Ecto neural progenitor cell (in vitro differentiated cells): ENCODE data around the gene B4GALT6.

Experiments used
- DNase-seq: peaks from one replicate; pipeline ENCODE4 v3.0.0-alpha.2; 2018; ENCODE audit warnings: low spot score

The B4GALT6 gene

DNA sequence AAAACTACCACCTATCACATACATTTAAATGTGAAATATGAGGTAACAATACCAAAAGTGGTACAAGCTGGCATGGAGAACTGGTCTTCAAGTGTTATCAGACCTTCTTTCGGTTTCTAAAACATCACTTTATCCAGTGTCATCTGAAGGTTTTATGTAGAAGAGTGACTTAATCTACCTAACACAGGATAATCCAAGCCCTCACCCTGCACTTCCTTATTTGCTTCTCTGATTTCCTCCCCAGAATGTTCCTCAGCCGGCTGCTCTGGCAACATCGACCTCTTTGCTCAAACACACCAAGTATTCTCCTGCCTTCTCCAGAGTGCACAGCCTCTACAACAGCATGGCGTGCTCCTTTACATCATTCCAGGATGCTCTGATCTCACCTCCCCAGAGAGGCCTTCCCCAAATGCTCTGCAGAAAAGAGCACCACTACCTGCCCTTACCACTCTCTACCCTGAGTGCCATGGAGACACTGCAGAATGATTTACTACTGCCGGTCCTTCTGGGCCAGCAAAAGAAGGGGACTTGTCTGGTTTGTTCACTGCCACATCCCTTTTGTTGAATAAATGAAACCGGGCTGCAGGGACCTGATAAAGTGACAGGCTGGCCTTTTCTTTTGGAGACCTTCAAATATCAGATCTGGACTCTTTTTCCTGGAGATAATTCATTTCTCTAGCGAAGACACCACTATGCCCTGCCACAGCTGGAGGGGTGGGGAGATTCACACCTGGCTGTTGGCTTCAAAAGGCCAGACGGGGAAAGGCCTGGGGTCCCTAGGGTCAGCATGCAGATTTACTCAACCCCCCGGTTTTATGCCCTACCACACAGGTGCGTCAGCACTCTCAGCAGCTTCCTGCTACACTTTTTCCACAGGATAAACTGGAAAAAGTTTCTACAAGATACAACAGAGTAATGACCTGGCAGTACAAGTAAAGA lies 50.7 kb downstream of the B4GALT6 start:
- no peak for DNase-seq

DNA sequence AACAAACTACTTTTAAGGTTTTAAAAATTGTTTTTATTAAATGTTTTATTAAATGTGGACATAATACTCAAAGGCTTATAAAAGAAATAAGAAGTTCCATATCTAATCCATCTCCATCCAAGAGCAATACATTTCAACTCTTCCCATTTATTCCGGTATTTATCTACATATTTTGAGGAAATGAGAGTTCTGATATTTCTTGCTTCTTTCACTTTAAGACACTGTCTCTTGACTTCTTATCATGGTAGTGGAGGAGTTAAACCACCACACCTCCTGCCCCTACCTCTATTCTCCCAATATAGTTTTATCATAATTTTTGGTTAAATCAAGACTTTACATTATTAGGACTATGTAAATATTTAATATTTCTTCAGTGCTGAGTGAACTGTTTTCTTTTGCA lies 52.0 kb downstream of the B4GALT6 start:
- DNase-seq, result no peak

DNA sequence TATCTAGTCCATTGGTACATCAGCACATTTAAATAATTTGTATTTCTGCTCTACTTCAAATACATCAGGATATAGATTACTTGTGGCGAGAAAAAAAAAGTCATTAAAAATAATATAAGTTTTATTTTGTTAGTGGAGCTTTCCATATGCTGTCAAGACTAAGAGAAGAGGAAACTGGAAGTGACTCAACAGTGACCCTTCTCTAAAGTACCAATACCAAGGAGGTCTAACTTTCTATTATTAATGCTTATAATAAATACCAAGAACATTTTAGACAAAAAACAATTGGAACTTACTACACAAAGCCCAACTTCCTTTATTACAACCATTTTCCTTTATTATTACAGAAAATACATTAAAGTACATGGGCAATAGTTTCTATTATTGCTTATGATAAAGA lies 52.9 kb downstream of the B4GALT6 start:
- DNase-seq, result no peak

DNA sequence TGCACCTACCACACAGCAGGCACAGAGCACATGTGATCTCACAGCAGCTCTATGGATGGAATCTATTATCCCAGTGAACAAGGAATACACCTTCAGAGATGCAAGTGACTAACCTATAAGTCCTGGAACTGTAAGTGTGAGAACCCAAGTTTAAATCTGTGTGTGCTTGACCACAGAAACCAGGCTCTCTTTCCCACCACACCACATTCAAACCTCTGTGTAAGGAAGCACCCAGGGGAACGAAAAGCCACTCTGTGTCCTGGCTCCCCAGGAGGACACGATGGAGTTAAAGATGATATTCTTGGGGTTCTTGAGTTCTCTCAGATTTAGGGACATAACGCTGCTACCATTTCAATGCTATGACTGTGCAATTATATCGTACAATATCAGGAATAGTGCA lies 53.8 kb downstream of the B4GALT6 start:
- no peak for DNase-seq

DNA sequence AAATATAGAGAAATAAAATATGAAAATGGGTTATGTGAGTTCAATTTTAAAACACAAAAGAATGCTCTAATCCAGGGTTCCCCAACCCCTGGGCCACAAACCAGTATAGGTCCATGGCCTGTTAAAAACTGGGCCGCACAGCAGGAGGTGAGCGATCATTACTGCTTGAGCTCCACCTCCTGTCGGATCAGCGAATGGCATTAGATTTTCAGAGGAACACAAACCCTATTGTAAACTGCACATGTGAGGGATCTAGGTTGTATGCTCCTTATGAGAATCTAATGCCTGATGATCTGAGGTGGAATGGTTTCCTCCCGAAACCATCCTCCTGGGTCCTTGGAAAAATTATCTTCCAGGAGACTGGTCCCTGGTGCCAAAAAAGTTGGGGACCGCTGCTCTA lies 58.0 kb downstream of the B4GALT6 start:
- no peak for DNase-seq

DNA sequence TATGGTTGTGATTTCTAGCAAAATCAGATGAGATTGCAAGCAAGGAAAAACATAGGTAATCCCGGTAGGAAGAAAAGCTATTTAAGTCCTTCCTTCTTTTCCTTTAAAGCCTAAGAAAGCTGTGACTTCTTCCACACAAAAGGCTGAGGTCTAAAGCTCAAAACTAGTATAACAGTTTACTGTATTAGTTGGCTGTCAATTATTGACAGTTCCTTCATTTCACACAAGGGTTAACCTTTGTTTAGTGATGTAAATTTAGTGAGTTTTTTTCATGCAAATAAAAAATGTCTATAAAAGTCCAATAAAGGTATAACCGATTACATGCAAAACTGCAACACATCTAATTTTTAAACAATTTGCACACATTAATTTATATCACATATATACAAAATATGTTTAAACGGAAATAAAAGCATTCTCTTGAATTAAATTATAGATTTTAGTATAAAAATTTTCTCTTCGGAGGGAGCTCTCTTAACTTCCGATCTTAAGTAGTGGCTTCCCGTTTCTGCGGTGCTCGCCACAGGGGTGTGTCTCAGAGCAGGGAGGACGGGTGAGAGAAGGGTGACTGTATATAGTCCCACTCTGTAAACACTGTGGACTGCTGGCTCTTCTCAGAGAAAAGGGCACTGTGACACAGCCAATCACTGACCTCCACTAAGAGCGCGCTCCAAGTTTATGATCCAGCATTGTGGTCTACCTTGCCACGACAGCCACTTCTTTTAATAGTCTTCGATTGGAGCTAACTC lies 59.3 kb downstream of the B4GALT6 start:
- DNase-seq, result no peak

DNA sequence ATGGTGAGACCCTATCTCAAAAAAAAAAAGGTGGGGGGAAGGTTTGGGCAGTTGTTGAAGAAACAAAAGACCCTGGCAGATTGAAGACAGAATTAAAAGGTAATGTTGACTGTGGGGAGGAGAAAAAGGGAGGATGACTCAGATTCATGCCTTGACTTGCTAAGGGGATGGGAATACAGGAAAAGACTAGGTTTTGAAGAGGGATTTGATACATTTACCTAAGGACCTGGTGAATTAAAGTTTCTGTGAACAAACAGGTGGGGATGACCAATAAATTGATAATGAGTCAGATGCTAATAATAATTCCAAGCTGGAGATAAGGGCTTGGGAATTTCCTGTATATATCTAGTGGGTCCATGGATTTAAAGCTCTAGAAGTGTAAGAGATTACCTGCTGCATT lies 65.1 kb downstream of the B4GALT6 start:
- DNase-seq, result no peak

DNA sequence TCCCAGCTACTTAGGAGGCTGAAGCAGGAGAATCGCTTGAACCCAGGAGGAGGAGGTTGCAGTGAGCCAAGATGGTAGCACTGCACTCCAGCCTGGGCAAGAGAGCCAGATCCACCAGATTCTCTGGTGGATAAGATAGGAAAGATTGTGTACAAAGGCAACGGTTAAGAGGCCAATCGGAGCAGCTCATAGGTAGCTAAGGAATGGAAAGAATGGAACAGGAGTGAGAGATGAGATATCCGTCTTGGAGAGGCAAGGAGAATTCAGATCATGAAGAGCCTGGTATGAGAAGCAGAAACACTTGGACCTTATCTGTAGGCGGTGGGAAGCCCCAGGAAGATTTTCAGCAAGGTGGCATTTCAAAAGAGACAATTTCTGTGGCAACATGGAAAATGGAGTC lies 65.6 kb downstream of the B4GALT6 start:
- DNase-seq, result no peak

DNA sequence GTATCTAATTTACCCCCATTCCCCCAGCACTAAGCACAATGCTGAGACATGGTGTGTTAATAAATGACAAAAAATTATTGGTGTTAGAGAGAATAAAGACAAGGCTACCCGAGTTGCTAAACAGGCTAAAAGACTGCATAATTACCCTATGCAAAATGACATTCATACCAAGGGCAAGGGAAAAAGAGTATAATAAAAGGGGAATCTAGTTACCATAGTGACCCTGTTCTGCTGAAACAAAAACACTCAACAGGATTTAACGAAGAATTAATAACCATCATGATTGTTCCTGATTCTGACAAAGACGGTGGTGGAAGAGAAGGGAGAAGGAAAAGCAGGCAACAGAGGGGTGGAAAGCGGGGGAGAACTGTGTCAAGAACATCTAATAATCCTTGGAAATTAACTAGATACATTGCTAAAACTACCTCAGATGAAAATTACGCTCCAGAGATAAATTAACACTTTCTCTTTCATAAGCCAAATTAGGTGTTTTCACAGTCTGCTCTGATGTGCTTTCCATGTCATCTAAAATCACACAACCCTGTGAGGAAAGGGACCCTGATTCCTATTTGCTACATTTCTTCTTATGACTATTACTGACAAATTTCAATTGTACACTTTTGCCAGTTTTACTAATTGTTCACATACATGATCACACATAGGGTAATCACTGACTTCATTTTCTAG lies 67.2 kb downstream of the B4GALT6 start:
- DNase-seq, result no peak

DNA sequence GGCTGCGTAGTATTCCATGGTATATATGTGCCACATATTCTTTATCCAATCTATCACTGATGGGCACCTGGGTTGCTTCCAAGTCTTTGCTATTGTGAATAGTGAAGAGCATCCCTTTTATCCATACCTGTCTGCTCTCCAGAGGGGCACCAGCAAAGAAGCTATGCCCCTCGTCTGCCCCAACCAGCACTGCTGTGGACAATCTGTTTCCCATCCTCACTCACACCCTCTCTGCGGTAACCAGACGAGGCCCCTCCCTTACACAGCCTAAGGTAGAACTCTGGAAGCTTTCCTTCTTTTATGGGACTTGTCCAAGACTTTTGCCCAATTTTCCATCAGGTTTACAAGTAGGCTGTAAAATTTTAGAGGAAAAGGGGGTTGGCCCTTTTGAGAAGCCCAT lies 67.8 kb downstream of the B4GALT6 start:
- DNase-seq, result no peak

DNA sequence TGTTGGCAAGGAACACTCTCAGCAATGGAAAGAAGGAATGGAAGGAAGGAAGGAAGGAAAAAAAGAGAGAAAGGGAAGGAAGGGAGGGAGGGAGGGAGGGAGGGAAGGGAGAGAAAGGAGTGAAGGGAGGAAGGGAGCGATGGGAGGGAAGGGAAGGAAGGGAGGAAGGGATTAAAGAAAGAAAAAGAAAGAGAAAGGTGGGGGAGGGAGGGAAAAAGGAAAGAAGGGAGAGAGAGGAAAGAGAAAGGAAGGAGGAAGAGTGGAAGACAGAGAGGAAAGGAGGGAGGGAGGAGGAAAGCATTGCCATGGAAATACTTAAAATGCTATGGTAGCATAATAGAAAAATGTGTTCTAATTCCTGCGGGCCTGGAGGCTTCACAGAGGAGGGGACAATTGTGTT lies 70.3 kb downstream of the B4GALT6 start:
- DNase-seq, result no peak

DNA sequence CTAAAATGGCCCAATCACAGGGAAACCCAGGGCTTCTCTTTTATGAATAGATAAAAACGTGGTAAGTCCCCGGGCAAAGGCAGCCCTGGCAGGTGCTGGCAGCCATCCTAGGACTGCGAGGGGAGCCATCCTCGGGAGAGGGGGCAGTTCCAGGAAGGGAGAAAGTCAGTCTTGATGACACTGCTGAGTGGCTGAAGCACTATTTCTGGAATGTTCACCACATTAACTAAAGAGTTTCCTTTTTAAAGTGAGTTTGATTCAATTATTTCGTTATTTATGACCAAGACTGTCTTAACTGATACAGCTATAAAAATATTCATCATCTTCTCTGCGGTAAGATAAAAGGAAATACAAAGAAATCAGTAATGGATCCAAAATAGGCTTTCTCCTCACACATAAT lies 72.3 kb downstream of the B4GALT6 start:
- DNase-seq, result no peak

DNA sequence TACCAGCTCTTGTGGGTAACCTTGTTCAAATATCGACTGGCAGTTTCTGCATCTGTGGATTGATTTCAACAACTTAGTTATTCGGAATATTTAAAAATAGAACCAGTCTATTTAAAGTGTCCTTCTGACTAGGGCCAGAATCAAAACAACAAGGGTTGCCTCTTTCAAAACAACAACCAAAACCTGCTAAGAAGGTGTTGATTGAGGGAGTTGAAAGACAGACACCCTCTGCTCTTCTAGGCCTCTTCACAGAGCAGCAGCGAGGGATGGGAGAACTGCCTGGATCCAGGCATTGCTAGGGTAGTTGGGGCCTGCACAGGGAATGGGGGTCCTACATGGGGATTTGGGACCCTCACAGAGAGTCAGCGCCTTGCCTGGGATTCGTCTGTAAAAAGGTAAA lies 72.9 kb downstream of the B4GALT6 start:
- DNase-seq, result no peak

DNA sequence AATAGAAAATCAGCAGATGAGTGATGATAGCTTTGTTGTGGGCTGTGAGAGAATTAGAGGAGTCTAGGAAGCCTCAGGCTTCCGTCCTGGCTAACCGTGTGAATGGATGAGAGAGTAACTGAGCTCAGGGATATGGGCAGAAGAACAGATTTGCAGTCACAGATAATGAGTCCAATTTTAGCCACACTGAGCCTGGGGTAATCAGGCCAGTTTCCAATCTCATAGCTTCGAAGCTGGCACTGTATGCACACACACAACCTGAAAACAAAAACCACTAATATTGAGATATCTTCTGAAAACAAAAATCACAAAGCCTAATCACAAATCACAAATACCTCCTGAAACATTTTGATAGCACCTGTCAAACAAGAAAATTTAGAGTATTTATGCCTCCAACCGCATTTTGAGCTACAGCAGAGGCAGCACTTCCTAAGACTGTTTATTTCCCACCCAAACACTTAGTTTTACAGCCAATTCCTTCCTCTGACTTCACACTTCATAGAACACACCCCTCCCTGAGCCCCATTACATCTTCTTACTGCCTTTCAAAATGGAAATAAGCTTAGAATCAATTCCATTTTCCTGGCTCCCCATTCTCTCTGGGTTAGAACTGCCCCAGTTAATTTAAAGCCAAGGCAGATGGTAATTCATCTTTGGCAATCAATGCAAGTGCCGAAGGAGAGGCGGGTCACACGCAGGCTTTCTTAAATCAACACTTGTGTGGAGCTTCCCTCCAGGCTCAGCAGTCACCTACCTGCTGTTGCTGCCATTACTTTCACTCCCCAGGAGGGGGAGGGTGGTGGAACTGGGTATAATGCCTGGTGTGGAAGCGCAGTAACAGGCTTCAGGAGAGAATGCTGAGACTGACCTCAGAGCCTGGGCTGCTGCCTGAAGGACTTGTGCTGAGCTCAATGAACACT lies 73.8 kb downstream of the B4GALT6 start:
- peak; percentile 53 for DNase-seq

DNA sequence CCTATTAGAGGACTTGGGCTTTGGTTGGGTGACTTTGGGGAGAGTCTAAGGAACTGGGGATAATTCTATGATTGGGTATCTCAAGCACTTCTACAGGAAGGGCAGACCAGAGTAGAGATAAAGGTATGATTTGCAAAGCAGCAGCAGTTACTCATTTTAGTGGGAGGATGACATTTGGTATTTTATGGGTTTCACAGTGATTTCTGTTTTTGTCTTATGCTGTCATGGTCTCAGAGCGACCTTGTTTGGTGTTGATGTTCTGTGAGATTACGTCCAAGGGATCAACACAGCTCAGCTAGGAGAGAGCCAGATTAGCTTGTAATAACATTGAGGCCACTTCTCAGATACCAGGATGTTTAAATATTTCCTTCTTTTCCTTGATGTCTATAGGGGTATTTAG lies 74.5 kb downstream of the B4GALT6 start:
- no peak for DNase-seq

DNA sequence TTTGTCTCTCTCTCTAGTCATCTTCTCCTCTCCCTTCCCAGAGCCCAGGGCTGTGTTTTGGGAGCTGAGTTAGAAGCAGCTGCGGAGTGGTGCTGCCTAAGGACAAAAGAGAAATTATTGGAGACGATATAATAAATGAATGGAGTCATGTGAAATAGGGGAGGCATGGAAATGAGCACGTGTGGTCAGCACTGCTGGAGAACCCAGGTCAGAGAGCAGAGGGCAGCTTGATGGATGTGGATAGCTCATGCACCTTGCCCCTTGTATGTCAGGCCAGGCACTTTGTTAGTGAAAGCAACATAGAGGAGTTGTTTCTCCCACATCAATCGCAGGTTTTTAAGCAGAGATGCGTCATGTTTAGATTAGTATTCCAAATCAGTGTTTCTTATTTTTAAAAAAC lies 77.0 kb downstream of the B4GALT6 start:
- DNase-seq, result no peak

DNA sequence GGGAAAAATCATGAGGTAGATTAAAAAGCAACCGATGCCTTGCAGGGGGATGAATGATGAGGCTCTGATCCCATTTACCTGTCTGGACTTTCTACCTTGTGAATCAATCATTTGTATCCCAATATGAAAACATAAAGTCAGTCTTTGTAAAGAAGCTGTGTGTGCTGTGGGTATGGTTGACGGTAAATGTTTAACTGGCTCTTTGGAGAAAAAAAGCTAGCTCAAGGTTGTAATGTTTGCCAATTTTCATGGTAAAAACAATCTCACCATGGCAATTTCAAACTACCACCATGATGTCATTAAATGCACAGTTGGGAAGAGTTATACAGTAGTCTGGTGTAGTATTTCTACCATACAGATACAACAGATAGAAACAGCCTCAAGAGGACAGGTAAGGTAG lies 78.1 kb downstream of the B4GALT6 start:
- DNase-seq, result no peak

DNA sequence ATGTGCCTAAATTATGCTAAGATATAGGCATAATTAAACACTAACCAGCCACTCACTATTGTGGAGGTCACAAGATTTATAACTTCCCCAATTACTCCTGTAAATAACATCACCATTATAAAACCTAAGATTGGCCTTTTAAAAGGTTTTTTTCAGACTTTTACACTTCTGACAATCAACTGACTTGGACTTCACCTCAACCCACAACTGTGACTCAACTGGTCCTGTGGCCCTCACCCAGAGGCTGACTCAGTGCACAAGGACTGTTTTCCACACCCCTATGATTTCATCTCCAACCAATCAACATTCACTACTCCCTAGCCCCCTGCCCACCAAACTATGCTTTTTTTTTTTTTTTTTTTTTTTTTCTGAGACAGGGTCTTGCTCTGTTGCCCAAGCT lies 81.1 kb downstream of the B4GALT6 start:
- no peak for DNase-seq

DNA sequence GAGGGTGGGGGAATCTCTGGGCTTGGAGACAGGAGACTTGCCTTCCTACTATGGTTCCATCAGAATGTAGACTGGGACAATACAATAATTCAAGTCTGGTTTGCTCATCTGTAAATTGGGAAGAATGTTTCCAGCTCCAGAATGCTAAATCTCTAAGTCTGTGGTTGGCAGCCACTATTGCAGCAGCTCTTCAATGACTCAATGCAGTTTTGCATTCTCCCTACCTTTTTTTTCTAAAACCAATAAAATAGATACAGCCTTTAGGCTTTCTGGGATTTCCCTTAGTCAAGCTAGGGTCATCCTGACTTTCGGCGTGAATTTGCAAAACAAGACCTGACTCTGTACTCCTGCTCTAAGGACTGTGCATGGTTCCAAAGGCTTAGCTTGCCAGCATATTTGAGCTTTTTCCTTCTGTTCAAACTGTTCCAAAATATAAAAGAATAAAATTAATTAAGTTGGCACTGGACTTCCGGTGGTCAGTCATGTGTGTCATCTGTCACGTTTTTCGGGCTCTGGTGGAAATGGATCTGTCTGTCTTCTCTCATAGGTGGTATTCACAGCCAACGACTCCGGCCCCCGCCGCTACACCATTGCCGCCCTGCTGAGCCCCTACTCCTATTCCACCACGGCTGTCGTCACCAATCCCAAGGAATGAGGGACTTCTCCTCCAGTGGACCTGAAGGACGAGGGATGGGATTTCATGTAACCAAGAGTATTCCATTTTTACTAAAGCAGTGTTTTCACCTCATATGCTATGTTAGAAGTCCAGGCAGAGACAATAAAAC lies 86.2 kb downstream of the B4GALT6 start:
- DNase-seq, result no peak

DNA sequence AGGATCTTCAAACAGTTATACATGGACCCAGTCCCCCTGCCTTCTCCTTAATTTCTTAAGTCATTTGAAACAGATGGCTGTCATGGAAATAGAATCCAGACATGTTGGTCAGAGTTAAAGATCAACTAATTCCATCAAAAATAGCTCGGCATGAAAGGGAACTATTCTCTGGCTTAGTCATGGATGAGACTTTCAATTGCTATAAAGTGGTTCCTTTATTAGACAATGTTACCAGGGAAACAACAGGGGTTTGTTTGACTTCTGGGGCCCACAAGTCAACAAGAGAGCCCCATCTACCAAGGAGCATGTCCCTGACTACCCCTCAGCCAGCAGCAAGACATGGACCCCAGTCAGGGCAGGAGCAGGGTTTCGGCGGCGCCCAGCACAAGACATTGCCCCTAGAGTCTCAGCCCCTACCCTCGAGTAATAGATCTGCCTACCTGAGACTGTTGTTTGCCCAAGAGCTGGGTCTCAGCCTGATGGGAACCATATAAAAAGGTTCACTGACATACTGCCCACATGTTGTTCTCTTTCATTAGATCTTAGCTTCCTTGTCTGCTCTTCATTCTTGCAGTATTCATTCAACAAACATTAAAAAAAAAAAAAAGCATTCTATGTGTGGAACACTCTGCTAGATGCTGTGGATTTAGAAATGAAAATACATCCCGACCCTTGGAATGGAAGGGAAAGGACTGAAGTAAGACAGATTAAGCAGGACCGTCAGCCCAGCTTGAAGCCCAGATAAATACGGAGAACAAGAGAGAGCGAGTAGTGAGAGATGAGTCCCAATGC lies 88.1 kb downstream of the B4GALT6 start:
- no peak for DNase-seq
